Mononuclear cell (primary cell): ENCODE measurements around the gene PFKL. TPM values are rescaled to one million over a fixed set of nuclear protein-coding genes. Genes with fewer than 3 reads are reported as not detected.

Source experiments
- H3K27me3 ChIP-seq: 2 replicates; pipeline ENCODE4 v1.6.0; 2011; ENCODE audit warnings: low read length, control low read depth; ENCODE audit not compliant: insufficient read depth
- H3K4me1 ChIP-seq: 2 replicates; pipeline ENCODE4 v1.5.1; 2011; ENCODE audit warnings: mild to moderate bottlenecking, low read length, control low read depth; ENCODE audit not compliant: insufficient read depth
- H3K4me3 ChIP-seq: 2 replicates; pipeline ENCODE4 v1.5.1; 2011; ENCODE audit warnings: mild to moderate bottlenecking, low read length, moderate library complexity
- H3K9me3 ChIP-seq: 2 replicates; pipeline ENCODE4 v1.5.1; 2011; ENCODE audit warnings: low read depth, mild to moderate bottlenecking, control low read depth, low read length
- total RNA-seq: library from RNA; depleted of rRNA; stranded (reverse); fragments of >200 nt; gene quantifications from one replicate; pipeline ENCODE4 v1.2.3, GENCODE V29; 2012

PFKL gene
- total RNA-seq, 1 donor = 61.3 TPM

GRCh38 chr21:44286716-44287632, 12.9 kb upstream of the PFKL start:
- no peaks in the 10 kb centered on the region for H3K9me3 ChIP-seq
- no peak overlapping the region for H3K4me3 ChIP-seq
- no peaks in the 10 kb centered on the region for H3K4me1 ChIP-seq
- no peaks in the 10 kb centered on the region for H3K27me3 ChIP-seq

- no peaks in the 10 kb centered on the region for H3K9me3 ChIP-seq
Observed at GRCh38 chr21:44288251-44289110, 11.4 kb upstream of the PFKL start.

GRCh38 chr21:44289381-44290010, 10.4 kb upstream of the PFKL start:
- Histone ChIP-seq H3K27me3 (no peaks in the 10 kb centered on the region), H3K9me3 (no peaks in the 10 kb centered on the region), H3K4me1 (peaks cover 3% of the 10 kb centered on the region), H3K4me3 (no peak overlapping the region)

More at GRCh38 chr21:44288251-44289110, 11.4 kb upstream of the PFKL start:
- Histone ChIP-seq H3K4me3 (no peak overlapping the region), H3K27me3 (no peaks in the 10 kb centered on the region), H3K4me1 (no peaks in the 10 kb centered on the region)

GRCh38 chr21:44290327-44291077, 9.4 kb upstream of the PFKL start:
- Histone ChIP-seq H3K4me3 (no peak overlapping the region), H3K27me3 (no peaks in the 10 kb centered on the region), H3K9me3 (no peaks in the 10 kb centered on the region), H3K4me1 (peaks cover 13% of the 10 kb centered on the region)

- Histone ChIP-seq H3K9me3 (no peaks in the 10 kb centered on the region), H3K27me3 (no peaks in the 10 kb centered on the region), H3K4me1 (peaks cover 13% of the 10 kb centered on the region), H3K4me3 (no peak overlapping the region)
Observed at GRCh38 chr21:44291078-44291935, 8.5 kb upstream of the PFKL start.

GRCh38 chr21:44291936-44292811, 7.7 kb upstream of the PFKL start:
- no peaks in the 10 kb centered on the region for H3K27me3 ChIP-seq
- H3K4me1 ChIP-seq = peaks cover 13% of the 10 kb centered on the region
- H3K4me3 ChIP-seq = no peak overlapping the region
- H3K9me3 ChIP-seq = no peaks in the 10 kb centered on the region

GRCh38 chr21:44292812-44293195, 7.0 kb upstream of the PFKL start:
- Histone ChIP-seq H3K27me3 (no peaks in the 10 kb centered on the region), H3K9me3 (no peaks in the 10 kb centered on the region), H3K4me3 (no peak overlapping the region), H3K4me1 (peaks cover 20% of the 10 kb centered on the region)

GRCh38 chr21:44293551-44294231, 6.2 kb upstream of the PFKL start:
- no peaks in the 10 kb centered on the region for H3K9me3 ChIP-seq
- H3K4me3 ChIP-seq = no peak overlapping the region
- H3K27me3 ChIP-seq = no peaks in the 10 kb centered on the region
- H3K4me1 ChIP-seq = peaks cover 29% of the 10 kb centered on the region

GRCh38 chr21:44294391-44295162, 5.3 kb upstream of the PFKL start:
- Histone ChIP-seq H3K4me3 (no peak overlapping the region), H3K27me3 (no peaks in the 10 kb centered on the region), H3K9me3 (no peaks in the 10 kb centered on the region), H3K4me1 (peaks cover 36% of the 10 kb centered on the region)

GRCh38 chr21:44295163-44295573, 4.7 kb upstream of the PFKL start:
- H3K4me1 ChIP-seq = peaks cover 37% of the 10 kb centered on the region
- no peak overlapping the region for H3K4me3 ChIP-seq
- no peaks in the 10 kb centered on the region for H3K9me3 ChIP-seq
- no peaks in the 10 kb centered on the region for H3K27me3 ChIP-seq

GRCh38 chr21:44295646-44296045, 4.2 kb upstream of the PFKL start:
- H3K9me3 ChIP-seq = no peaks in the 10 kb centered on the region
- no peak overlapping the region for H3K4me3 ChIP-seq
- peaks cover 38% of the 10 kb centered on the region for H3K4me1 ChIP-seq
- no peaks in the 10 kb centered on the region for H3K27me3 ChIP-seq

- Histone ChIP-seq H3K4me1 (peaks cover 43% of the 10 kb centered on the region), H3K9me3 (no peaks in the 10 kb centered on the region), H3K4me3 (no peak overlapping the region), H3K27me3 (no peaks in the 10 kb centered on the region)
Observed at GRCh38 chr21:44296103-44296519, 3.7 kb upstream of the PFKL start.
